SHP77 treated with DMSO at 0.1 percent for 48 hours (cell line): ENCODE results near the gene RIN3.

Source experiments
- DNase-seq: peaks from one replicate; lab custom pipeline; 2025; lab: John Stamatoyannopoulos, UW

RIN3 gene

GRCh38 chr14:92646952-92647796 is 133.6 kb downstream of the RIN3 start:
- no peak for DNase-seq

- no peak for DNase-seq
Measured at GRCh38 chr14:92647797-92648279, 134.3 kb downstream of the RIN3 start.

GRCh38 chr14:92649066-92649465 is 135.5 kb downstream of the RIN3 start:
- DNase-seq = no peak

- no peak for DNase-seq
Measured at GRCh38 chr14:92649934-92650545, 136.5 kb downstream of the RIN3 start.

GRCh38 chr14:92650581-92651105 is 137.1 kb downstream of the RIN3 start:
- no peak for DNase-seq

DNA sequence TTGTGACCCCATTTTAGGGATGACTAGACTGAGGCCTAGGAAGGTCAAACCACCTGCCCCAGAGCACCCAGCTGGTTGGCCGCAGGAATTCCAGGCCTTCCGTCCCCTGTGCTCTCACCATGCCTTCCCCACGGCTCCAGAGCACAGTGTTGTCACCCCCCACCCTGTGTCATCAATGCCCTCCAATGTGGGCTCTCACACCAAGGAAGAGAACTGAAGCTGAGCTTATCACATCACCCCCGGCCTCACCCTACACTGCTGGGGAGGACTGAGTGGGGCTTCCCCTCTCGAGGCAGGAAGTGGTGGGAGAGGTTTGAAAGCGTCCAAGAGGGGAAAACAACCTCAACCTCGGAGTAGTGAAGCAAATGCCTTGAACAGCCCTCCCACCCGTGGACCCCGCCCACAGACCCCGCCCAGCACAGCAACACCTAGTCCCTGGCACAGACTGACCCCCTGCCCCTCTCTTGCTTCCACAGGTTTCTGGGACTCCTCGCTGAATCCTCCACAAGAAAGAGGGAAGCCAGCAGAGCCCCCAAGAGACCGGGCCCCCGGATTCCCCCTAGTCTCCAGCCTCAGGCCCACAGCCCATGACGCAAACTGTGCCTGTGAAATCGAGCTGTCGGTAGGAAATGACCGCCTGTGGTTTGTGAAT is 137.7 kb downstream of the RIN3 start:
- no peak for DNase-seq

GRCh38 chr14:92651758-92652406 is 138.3 kb downstream of the RIN3 start:
- no peak for DNase-seq

- DNase-seq = no peak
Measured at GRCh38 chr14:92652413-92653151, 139.0 kb downstream of the RIN3 start.

- no peak for DNase-seq
Measured at GRCh38 chr14:92653162-92653651, 139.6 kb downstream of the RIN3 start.

DNA sequence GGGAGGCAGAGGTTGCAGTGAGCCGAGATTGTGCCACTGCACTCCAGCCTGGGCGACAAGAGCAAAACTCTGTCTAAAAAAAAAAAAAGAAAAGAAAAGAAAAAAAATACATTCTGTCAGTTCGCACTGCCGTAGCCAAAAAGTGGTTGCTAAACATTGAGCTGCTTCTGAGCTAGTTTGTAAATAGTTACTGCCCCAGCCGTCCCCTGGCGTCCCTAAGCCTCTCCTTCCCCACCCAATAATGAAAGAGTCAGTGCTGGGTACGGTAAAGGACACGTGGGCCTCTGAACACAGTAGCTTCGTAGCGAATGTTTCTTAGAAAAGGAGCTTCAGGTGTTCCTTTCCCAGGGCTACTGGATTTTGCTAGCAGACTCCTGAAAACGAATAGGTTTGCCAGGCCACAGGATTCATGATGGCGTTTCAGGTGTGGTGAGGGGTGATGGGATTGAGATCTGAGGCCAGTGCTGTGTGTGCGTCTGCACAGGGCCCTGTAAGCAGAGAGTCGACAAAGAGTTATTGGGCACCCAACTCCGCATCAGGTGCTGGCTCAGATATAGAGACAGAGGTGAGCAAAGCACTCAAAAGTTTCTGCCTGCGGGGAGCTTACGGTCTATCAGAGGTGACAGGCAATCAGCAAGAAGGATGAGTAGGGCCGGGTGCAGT is 140.8 kb downstream of the RIN3 start:
- no peak for DNase-seq

GRCh38 chr14:92655419-92656201 is 142.0 kb downstream of the RIN3 start:
- DNase-seq = no peak

GRCh38 chr14:92656306-92657081 is 142.9 kb downstream of the RIN3 start:
- no peak for DNase-seq

DNA sequence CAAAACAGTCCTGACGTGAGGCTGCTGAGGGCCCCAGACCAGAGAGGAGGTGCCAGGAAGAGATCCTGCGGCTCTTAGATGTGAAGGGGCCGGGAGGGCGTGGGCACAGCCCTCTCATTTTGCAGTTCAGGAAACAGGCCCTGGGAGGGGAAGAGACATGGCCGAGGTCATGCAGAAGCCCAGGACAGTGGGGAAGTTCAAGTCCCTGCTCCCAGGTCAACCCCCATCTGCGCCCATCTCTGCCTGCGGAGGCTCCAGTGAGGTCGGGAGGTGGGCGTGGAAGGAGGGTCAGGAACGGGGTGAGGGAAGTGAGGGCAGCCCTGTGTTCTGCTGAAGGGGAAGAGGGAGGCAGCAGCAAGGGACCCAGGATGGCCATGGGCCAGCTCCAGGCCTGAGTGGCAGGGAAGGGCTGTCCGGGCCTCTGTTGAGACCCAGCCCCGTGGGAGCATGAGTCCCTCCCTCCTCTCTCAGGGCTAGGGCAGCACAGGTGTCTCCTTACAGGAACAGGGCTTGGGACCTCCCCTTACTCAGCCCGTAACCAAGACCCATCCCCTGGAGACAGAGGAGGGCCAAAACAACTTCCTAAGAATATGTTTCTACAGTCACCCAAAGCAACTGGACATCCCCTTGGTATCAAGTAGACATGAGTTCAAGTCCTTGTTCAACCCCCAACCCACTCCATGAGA is 144.0 kb downstream of the RIN3 start:
- DNase-seq = no peak

DNA sequence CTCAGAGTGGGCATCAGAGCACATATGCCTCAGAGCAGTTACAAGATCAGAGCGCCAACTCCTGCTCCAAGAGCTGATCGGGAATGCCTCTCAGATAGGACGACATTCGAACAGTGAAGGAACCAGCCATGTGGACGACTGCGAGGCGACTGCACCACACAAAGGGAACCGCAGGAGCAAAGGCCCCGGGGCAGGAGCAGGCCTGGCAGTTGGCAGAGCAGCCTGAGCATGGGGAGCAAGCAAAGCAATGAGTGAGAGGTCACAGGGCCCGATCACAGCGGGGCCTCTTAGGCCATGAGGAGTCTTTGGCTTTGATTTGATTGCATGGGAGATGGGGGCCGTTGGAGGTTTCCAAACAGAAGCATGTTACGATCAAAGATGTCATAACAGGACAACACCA is 144.6 kb downstream of the RIN3 start:
- DNase-seq = no peak

DNA sequence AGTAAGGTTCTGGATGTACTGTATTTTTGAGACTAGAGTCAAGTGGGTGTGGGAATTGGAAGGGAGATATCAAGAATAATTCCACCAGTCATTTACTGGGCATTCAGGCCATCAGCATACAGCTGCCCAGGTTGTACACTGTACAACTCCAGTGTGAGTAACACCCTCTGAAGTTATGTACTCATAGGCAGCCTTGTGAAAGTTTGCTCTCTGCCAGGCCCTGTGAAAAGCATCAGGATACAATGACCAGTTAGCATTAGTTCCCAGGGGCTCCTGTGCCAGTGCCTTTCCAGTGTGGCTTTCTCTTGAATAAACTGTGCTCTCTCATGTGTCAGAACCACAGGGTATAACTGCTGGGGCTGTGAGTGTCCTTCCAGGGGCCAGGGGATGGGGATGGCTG is 145.1 kb downstream of the RIN3 start:
- no peak for DNase-seq

- no peak for DNase-seq
Measured at GRCh38 chr14:92659765-92660561, 146.4 kb downstream of the RIN3 start.

GRCh38 chr14:92660571-92660970 is 147.0 kb downstream of the RIN3 start:
- no peak for DNase-seq

GRCh38 chr14:92663049-92663448 is 149.5 kb downstream of the RIN3 start:
- no peak for DNase-seq
